ENCODE data around the gene MTHFD2L.
"Not testable (repeated sequence)": the region's sequence is repeated elsewhere in the genome, so short reads cannot be mapped to it uniquely, and the experiment has no call there.

Gene MTHFD2L

DNA sequence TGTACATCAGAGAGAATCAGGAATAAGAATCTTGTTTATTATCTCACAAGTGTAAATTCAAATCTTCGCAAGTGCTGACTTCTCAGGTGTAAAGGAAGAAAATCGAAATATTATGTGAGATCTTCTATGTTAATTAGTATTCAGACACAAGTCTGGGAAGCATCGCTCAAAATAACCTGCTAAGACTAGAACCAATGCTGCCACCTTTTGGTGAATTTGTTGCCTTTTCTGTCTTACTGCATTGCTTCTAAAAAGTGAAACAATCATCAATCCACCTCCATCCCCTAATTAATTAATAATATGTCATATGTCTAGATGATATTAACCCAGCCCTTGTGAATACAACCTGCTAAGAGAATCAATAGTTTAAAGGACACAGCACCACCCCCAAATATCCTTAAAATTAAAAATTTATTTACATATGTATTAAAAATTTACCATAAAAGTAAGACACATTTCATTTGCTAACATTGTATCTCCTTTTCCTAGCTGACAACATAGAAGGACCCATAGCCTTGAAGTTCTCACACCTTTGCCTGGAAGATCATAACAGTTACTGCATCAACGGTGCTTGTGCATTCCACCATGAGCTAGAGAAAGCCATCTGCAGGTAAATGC lies 153.9 kb downstream of the MTHFD2L start:
- DNase-seq = peak; percentile 27

DNA sequence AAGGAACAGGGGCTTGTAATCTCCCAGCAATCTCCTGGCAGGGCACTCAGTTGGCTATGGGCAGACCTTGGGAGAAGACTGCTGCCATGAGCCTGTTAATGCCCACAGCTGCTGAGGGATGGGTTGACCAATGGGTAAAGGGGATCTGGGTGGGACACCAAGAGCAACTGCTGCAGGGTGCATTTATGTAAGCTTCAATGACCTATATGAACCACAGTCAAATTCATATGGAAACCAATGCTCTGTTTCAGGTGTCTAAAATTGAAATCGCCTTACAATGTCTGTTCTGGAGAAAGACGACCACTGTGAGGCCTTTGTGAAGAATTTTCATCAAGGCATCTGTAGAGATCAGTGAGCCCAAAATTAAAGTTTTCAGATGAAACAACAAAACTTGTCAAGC lies 156.4 kb downstream of the MTHFD2L start:
- DNase-seq = no peak

DNA sequence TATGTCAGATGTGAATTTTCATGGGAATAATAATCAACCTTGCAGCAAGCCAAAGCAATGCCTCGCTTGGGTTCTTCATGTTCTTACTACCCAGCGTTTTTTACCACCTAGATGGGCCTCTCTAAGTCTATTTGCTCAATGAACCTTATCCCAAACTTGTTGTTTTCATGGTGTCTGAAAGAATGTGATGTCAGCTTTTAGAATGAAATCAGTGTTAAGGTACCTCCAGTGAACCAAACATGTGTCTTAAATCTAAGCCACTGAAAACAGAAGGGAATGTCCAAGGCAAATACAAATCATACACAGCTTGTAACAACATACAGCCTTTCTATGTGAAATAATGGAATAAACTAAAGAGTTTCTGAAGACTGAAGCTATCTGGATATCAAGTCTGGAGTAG lies 157.0 kb downstream of the MTHFD2L start:
- no peak for DNase-seq

DNA sequence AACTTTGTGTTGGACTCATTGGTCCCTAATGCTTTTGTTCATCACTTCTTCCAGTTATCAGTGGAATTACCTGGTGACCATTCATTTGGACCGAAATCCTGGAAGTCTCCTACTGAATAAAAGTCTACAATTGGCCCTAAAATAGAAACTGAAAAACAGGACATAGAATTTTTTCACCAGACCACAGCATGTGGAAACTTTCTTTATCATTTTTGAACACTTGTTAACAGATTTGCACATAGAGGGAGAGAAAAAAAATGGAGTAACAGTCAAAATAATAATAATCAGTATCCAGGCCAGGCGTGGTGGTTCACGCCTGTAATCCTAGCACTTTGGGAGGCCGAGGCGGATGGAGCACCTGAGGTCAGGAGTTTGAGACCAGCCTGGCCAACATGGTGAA lies 157.5 kb downstream of the MTHFD2L start:
- DNase-seq = no peak

DNA sequence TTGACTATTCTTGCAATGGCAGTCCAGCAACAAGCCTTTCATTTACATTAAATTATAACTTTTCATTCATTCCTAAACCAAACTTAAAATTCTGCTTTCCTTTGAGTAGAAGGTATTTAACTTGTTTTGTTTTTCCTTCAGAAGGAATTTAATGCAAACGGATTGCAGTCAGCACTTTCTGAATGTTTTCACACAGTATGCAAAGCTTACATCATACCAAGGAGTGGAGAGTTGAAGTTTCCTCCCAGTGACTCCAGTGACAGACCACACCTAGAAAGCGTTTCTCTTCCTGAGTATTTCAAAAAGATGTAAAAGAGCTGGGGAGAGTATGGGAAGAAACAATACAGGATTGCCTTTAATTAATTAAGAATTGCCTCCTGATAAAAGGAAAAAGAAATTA lies 158.5 kb downstream of the MTHFD2L start:
- DNase-seq = no peak

DNA sequence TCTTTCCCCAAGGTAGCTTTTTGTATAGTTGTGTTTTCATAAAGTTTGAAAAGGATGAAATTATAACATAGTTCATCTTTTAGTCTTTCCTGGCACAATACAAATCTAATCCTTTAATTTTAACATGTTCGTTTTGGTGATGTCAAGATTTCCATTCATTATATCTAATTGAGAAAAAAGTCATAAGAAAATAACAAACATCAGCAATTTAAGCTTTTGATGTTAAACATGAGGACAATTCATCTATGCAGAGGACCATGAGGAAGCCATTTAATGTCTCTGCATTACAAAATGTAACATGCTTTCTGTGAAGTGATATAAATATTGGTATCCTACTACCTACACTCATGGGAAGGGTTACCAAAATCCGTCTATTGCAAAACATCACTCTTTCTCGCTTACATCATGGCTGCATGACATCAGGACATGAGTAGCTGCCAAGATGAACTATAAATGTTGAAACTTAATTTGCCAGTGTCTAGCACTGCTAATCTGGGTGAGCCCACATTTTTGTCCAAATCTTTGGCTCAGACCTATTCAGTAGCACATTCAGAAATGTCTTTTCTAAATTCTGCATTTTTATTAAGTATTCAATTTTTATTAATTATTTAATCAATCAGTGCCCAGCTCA lies 159.8 kb downstream of the MTHFD2L start:
- no peak for DNase-seq

DNA sequence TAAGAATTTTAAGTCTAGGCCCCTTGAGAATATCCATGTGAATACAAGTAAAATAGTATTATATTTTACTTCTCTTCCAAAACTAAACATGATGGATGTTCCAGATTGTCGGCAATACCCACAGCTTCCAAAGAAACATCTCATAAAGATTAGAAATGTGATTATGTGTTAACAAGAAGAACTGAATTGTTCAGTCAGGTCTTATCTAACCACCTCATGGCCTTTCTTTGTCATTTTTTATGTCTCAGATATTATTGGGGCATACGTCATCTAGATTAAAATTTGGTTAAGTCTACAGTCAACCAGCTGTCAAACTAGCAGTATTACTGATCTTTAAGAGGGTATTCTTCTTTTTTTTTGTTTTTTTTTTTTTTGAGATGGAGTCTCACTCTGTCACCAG lies 160.4 kb downstream of the MTHFD2L start:
- DNase-seq = no peak

DNA sequence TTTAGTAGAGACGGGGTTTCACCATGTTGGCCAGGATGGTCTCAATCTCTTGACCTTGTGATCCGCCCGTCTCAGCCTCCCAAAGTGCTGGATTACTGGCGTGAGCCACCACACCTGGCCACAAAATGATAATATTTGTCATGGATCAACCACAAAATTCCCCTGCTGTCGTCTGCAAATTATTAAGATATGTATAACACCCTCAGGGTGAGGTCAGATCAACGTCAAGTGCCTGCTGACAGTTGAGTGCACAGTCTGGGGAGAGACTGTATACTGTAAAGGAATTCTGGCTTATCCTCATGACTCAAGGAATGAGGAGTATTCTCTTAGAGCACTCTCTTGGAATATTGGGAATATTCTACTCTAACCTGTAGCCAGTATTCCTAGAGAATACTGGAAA lies 161.6 kb downstream of the MTHFD2L start:
- DNase-seq = no peak

DNA sequence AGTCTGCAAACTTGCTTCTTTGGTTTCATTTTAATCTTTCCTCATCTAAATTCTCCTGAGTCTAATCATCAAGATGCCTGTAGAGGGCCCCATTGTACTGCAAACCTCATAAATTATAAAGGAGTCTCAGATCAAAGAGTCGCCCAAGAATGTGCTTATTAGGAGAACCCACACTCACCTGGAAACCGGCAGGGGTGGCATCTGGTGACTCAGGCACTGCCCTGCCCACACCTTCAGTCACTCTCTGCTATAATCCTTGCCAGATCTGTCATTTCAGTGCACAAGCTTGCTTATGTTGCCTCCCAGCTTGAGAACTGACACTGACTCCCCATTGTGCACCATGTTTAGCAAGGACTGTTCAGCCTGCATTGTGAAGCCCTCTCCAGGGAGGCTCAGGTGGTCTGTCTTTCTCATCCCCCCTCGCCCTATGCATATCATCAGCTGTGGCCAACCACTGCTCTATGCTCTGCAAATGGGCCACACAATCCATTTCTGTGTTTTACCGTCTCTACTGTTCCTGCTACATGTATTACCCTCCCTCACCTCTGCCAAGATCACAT lies 162.7 kb downstream of the MTHFD2L start:
- peak; percentile 26 for DNase-seq

DNA sequence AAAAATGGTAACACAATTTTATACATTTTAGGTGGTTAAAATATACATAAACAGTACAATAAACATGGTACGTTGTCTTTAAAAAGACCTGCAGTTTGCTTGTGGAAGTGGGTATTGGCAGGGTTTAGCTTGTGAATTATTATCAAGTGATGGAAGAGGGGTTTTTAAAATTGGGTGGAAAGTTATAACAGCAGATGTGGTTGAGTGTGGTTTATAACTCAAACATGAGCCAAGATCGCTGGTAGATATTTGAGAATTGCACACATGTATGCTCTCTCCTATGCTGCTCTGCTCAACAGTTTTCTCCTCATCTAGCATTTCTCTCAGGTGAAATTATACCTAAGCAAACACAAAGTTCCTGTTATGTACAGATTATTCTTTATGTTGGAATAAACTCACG lies 164.4 kb downstream of the MTHFD2L start:
- no peak for DNase-seq

DNA sequence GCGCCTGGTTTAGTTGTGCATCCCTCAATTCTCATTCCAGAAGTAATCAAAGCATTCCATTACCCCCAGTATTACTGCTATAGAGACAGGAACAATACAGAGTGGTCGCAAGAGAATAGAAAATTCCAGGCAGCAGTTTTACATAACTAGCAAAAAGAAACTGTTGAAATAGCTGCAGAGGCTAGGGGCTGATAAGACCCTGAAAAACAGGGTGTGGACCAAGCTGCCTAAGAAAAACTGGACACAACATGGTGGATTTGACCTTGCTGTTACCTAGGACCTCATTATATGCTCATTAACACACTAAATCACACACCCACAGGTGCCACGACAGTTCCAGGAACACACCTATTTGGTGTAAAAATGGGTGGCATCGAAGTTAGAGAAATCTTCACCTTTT lies 165.7 kb downstream of the MTHFD2L start:
- no peak for DNase-seq

DNA sequence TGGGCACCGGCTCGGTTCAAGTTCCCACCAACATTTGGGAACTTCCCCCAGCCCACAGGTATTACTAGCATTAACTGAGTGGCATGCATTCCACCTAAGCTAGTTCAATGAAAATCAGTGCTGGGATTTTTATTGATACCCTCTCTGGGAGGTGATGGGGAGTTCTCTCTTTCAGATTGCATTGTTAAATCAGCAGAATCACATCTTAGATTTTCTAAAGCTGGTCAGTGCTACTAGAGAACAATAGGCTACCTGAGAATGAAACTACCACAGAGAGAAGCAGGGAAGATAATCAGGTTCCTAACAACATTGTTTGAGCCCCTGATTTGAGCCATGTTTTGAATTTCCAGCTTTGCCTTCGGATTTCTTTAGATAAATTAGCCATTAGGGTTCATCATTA lies 166.3 kb downstream of the MTHFD2L start:
- no peak for DNase-seq

DNA sequence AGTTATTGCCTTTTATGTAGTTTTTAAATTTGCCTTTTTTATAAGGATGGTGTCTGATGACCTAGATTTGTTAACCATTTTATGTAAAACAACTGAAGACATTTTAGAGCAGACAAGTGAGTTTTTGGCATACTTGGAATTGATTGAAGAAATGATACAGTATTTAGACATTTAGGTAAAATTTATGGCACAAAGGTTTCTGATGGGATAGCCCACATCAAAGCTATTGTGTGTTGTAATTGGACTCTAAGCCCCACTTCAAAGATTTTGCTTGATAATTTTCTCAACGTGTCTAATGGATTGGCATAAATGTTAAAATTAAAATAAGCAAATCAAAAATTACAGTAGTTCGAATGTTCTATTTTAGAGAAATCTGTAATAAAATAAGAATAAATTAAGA lies 168.0 kb downstream of the MTHFD2L start:
- DNase-seq = no peak

DNA sequence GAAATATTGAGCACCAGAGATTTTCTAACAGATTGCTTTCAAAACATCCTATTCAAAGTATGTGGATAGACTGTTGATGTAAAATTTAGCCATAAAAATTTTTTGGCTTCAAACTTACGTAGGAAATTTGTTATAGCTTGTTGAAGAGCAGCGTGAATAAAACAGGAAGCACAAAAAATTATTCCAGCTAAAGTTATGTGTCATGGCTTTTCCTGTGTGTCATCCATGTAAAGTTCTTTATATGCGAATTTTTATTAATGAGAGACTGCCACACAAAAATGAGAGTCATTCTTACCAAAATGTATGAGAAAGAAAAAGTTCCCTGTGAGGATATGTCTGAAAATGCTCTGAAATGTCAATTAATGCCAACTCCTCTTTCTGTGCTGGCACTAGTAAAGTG lies 169.8 kb downstream of the MTHFD2L start:
- DNase-seq = no peak

DNA sequence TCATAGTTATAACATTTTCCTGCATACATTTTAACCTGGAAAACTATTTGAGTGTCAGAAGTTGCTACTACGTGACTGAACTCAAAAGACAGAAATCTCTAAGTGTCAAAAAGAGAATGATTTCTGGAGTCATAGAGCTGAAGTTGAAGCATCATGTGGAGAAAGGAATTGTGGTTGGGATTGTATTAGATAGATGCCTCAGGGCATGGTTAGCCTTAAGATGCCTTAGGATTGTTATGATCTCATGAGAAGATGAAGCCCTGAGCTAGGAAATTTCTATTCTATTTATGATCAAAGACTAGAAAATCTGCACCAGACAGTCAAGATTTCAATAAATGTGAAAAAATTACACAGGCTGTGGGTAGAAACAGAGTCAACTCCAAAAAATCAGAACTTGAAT lies 170.6 kb downstream of the MTHFD2L start:
- no peak for DNase-seq

DNA sequence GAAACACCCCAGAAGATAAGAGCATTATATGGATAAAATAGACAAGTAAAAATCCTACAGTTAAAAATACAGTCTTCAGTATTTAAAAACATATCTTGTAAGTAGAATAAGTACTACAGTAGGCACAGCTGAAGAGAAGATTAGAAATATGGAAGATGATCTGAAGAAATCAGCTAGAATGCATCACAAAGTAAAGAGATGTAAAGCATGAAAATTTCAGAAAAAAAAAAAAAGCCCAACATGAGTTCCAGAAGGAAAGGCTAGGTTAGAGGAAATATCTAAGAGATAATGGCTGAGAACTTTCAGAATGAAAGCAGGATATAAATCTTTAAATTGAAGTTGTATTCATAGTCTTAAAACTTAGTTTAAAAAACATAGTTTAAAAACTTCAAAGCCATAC lies 171.4 kb downstream of the MTHFD2L start:
- DNase-seq = no peak

DNA sequence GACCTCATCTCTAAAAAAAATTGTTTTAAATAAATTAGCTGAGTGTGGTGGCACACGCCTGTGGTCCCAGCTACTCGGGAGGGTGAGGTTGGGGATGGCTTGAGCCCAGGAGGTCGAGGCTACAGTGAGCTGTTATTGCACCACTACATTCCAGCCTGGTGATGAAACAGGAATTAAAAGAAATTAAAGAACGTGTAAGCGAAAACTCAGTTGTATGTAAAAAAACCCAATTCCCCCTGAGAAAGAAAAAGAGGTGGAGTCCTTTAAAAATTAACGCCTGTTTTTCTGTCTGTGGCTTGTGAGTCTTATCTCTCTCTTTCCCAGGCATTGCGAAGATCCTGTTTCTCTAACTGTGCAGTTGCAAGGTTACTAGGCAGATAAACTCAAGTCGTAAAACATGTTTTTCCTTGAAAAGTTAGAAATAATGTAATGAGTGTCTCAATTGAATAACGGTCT lies 172.4 kb downstream of the MTHFD2L start:
- no peak for DNase-seq

DNA sequence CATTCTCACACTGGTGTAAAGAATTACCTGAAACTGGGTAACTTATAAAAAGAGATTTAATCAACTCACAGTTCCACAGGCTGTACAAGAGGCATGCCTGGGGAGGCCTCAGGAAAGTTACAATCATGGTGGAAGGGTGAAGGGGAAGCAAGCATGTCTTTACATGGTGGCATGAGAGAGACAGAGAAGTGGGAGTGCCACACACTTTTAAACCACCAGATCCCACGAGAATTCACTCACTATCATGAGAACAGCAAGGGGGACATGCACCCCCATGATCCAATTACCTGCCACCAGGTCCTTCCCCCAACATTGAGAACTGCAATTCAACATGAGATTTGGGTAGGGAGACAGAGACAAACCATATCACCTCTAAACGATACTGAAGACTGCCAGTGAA lies 173.3 kb downstream of the MTHFD2L start:
- no peak for DNase-seq

DNA sequence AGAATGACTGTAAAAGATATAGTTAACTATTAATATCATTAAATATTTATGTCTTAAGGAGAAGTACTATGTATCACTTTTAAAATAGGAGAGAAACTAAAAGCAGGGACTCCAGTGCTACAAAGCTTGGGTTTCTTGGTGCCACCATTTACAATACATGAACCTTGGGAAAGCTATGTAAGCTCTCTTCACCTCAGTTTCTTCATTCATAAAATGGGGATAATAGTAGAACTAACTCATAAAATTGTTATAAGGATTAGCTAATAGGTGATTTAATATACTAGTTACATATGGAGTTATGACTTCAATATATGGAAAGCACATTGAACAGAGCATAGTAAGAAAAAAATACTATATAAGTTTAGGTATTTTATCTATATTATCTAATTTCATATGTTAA lies 174.0 kb downstream of the MTHFD2L start:
- DNase-seq = no peak

DNA sequence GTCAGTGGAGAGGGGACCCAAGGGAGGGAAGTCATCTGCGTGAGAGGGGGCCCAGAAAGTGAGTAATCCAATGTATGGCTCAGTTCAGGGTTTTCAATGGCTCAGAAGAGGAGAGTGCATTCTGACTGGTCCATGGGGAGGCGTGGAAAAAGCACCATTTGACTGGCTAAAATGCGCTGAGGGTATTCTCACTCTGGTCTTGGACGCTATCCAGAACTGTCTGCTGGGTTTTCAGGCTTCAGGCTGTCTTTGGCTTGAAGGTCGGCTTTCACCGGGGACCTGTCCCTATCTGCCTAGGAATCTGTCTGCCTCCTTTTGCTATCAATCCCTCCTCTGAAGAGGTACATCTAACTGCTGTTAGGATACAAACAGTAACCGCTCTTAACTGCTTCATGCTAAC lies 176.7 kb downstream of the MTHFD2L start:
- no peak for DNase-seq

DNA sequence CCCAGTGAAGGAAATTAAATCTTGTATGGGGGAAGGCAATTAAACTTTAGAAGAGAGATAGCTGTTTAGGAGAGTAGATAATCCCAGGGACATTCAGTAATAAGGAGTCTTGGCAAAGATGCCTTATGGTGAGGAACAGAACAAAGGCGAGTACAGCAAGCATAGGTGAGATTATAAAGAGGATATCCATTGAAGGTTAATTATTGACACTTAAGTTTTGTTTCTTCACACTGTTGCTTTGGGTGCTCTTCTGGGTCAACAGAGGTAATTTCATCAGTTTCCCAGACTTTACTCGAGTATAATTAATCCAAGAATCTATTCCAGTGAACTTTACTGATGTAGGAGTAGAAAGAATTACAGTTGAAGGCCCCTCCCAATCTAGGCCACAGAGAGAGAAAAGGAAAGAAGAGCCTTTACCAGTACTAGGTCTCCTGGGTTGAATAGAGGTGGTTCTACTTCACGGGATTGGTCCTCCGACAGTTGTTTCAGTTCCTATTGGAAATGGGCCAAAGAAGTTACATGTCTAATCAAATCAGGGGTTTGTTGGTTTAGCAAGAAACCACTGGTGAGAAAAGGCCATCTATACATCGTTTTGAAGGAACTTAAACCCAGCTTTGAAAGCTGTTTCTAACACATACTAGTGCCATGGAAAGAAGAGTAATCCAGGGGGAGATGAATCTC lies 177.6 kb downstream of the MTHFD2L start:
- DNase-seq = no peak

DNA sequence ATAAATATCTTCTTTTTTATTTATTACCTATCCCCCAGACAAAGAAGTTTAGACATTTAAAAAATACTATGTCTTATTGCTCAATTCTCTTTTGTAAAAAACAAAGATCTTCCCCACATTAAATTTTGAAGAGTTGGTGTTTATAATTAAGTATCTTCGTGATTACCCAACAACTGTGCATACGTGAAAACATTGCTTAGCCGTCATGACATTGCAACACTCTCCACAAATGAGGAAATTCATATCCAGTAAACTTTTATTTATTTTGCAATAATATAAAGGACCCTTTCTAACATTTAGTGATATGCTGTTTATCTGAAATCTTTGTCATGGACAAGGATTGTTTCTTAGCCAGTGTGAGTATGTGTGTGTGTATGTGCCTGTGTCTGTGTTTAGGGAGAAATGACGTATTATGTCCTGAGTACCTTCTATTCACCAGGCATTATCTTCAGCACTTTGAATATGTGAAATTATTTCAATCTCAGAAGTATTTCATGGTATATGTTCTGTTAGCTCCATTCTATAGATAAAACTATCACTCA lies 180.9 kb downstream of the MTHFD2L start:
- DNase-seq = no peak

DNA sequence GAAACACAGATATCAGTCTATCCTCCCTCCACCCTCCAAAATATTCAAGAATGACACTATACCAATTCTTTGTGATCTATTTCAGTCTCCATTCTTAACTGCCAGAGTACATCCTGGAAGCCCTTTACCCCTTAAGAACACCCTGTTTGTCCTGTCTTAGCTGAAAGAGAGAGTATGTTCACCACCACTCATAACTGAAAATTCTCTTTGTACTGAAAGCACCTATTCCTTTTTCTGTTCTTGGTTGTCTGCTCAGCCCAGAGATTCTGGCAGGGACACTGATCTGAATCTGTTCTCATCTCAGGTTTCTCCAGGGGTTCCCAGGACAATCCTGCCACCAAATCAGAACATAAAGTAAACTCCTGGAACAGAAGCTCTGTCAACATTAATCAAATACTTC lies 181.6 kb downstream of the MTHFD2L start:
- DNase-seq = no peak

DNA sequence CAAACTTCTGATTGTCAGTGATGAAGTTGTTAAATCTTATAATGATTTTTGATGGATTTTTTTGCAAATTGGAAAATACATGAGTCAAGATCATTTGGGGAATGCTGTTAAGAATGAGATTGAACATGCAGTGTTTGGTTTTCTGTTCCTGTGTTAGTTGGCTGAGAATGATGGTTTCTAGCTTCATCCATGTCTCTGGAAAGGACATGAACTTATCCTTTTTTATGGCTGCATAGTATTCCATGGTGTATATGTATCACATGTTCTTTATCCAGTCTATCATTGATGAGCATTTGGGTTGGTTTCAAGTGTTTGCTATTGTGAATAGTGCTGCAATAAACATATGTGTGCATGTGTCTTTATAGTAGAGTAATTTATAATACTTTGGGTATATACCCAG lies 182.5 kb downstream of the MTHFD2L start:
- DNase-seq = not testable (repeated sequence)
